CD4-positive, alpha-beta T cell treated with Interleukin-21 for 1 hour (primary cell): ENCODE data around the gene TMC4.

ENCODE experiments used
- DNase-seq: peaks from one replicate; pipeline ENCODE4 v3.0.0-alpha.2; 2020

The TMC4 gene

DNA sequence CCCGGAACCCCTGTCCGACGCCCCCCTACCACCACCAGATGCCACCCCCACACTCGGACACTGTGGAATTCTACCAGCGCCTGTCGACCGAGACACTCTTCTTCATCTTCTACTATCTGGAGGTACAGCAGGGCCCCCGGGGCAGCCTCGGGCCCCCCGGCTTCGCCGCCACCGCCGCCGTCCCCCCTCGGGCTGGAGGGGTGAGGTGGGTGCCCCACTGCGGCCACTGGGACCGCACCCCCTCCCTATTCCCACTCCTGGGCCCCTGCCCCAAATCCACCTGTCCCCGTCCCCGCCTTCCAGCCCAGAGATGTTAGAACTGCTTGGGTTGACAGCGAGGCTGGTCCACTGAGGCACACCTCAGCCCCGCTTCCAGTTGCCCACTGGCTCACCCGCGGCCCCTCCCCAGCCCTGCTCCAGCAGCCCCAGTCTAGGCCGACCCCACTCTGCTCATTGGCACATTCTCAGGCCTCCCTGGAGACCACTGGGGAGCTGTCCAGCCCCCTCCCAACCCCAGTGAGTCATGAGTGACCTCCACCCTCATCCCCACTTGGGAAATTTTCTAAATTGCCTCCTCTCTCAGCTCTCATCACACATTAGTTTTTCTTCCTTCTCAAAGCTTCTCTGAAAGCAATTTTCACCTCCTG lies 20.0 kb downstream of the TMC4 start:
- no peak for DNase-seq

GRCh38 chr19:54152267-54152666 lies 20.7 kb downstream of the TMC4 start:
- no peak for DNase-seq

GRCh38 chr19:54151362-54152035 lies 21.5 kb downstream of the TMC4 start:
- no peak for DNase-seq

DNA sequence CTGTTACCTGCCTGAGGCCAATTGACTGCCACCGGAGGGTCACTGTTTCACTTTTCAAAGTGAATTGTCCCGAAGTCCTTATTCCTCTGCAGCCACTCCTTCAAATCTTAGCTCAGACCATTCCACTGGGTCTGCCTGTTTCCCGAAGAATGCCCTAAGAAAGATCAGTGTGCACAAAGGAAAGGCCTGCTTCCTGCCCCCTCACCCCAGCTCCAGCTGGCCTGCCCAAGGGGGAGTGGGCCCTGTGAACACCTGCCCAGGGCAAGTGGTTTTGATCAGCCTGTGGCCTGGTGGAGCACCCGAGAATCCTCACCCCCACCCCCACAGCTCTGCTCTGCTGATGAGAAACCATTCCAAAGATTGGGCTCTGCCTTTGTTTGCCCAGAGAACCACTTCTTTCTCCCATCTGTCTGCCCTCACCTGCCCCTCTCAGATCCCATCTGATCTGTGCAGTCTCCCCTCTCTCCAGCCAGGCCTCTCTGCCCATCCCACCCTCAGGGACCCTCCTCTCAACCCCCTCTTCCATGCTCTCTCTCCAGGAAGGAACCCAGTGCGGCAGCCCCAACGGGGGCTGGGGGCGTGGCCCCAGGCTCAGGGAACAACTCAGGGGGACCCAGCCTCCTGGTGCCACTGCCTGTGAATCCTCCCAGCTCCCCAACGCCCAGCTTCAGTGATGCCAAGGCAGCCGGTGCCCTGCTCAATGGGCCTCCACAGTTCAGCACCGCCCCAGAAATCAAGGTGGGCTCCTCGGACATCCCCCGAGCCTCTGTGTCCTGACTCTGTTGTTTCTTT lies 23.7 kb downstream of the TMC4 start:
- no peak for DNase-seq

- DNase-seq: no peak
Observed at GRCh38 chr19:54148158-54148557, 24.8 kb downstream of the TMC4 start.

GRCh38 chr19:54147676-54148075 lies 25.3 kb downstream of the TMC4 start:
- no peak for DNase-seq

- no peak for DNase-seq
Observed at GRCh38 chr19:54145541-54146158, 27.3 kb downstream of the TMC4 start.

GRCh38 chr19:54142166-54142780 lies 30.7 kb downstream of the TMC4 start:
- DNase-seq: no peak

DNA sequence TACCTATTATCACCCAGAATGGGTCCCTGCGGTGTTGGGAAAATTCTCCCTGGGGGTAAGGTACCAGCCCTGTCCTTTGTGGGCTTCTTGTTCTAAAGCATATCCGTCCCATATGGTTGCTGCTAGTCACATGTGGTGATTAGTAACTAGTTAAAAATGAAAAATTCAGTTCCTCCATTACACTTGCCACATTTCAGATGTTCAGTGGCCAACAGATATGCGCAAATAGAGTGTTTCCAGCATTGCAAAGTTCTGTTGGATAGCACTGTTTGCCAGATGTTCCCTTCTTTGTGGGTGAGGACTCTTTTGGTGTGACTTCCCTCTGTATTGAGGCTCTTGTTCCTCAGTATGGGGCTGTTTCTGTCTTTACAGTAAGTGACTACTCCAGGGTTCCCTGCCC lies 31.6 kb downstream of the TMC4 start:
- DNase-seq: no peak

- no peak for DNase-seq
Observed at GRCh38 chr19:54138489-54139256, 34.3 kb downstream of the TMC4 start.

- peak; percentile 51 for DNase-seq
Observed at GRCh38 chr19:54137699-54138488, 35.1 kb downstream of the TMC4 start, which contains the start of gene CNOT3. Gene CNOT3 (plus strand): TSS chr19:54137762. CDS start chr19:54142979, 5,217 bp downstream.

GRCh38 chr19:54136864-54137698 lies 35.9 kb downstream of the TMC4 start:
- peak; percentile 100 for DNase-seq

DNA sequence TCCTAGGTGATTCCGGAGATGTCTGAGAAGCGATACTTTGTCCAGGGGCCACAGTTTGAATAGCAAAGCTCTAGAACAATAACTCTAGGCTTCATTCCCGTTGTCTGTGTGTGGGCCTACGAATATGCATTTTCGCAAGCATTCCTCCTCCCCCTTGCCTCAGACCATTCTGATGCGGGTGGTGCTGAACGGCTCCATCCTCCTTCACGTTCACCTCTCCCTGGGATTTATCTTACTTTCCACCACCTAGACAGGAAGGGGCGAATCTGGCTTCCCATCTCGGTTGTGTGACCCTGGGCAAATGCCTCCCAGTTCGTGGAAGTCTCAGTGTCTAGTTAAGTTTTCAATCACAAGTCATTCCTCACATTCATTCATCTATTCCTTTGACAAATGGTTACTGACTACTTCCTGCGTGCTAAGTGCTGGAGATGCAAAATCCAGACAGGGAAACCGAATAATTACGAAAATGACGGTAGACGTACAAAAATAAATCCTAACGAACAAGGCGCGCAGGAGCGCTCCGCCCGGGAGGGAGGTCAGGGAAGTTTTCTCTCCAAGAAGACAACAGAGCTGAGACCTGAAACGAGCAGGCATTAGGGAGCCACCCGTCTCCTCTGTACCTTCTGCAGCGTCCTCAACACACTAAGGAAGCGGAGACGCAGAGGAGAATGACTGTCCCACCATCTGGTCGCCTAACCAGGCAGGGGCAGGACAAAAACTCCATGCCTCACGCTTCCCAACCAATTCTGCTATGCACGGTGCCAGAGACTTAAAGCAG lies 36.7 kb downstream of the TMC4 start:
- no peak for DNase-seq

GRCh38 chr19:54133957-54134590 lies 38.9 kb downstream of the TMC4 start:
- DNase-seq: no peak

GRCh38 chr19:54133312-54133956 lies 39.5 kb downstream of the TMC4 start:
- no peak for DNase-seq

DNA sequence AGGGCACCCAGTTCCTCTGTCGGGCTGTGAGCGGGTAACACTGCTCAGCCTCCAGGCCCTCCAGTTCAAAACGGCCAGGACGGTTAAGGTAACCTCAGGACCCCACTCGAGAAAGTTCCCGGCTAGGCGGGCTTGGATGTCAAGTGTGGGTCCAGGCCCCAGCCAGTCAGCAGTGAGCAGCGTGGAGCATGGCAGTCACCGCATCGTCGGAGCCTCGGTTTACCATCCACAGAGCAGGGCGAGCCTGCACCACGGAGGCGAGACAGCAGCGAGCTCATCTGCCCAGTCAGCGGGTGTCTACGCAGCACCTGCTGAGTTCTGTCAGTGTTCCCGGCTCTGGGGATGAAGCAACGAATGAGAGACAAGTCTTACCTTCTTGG lies 43.4 kb downstream of the TMC4 start:
- no peak for DNase-seq

DNA sequence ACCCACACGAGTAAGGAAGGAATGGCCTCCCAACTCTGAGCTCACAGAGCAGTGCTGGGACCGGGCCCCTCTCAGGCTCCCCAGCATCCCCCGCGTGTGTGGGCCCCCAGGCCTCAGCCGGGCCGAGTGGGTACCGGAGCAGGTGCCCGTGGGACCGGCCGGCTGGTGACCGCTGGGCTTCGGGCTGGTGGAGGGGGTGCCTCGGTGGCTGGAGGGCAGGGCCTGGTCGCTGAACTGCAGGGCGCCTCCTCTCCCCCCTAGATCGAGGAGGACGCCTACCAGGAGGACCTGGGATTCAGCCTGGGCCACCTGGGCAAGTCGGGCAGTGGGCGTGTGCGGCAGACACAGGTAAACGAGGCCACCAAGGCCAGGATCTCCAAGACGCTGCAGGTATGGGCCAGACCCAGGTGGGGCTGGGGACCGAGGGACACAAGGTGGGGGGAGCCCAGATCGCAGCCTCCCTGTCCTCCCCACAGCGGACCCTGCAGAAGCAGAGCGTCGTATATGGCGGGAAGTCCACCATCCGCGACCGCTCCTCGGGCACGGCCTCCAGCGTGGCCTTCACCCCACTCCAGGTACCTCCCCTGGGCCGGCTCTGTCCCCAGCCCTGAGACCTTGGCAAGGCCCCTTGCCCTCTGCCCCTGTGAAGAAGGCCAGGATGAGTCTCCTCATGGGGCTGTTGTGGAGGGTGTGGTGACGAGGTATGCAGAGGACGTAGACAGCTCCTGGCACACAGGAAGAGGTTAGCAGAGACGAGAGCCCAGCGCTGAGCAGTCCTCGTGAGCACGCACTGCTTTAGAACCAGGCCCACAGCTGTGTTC lies 44.0 kb downstream of the TMC4 start:
- DNase-seq: no peak

DNA sequence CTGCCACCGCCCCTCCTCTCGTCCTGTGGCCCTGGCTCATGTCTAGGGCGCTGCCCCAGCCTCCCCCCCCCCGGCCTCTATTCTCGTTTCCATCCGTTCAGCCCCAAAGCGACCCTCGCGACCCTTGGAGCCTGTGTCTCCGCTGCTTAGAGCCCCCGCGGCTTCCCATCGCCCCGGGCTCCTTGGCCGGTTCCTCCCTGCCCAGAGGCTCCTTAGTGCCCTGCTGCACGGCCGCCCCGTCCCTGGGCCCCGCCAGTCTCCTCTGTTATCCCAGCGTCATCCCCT lies 44.6 kb downstream of the TMC4 start:
- DNase-seq: no peak
